Stimulated activated CD8-positive, alpha-beta memory T cell treated with anti-CD3 and anti-CD28 coated beads, Interleukin-7, amount 100 ng/mL, for 4 hours (primary cell): ENCODE measurements around the gene ANKAR.
"Not testable (repeated sequence)": the region's sequence is repeated elsewhere in the genome, so short reads cannot be mapped to it uniquely, and the experiment has no call there.

Experiments used
- DNase-seq, 2 donors: peaks; one replicate each; pipeline ENCODE4 v3.0.0-alpha.2; 2020; ENCODE audit warnings: low read depth in 2 of 2

Gene ANKAR

GRCh38 chr2:189660803-189661147 lies 13.7 kb upstream of the ANKAR start:
- DNase-seq = no peak

GRCh38 chr2:189661148-189661956 lies 13.1 kb upstream of the ANKAR start, which contains the start of gene ASNSD1:
Gene ASNSD1, plus strand, starts transcription at chr2:189661459. Its CDS starts 4,674 bp downstream, at chr2:189666133.
- peak; percentile 97 to 98 for DNase-seq

GRCh38 chr2:189661957-189662321 lies 12.5 kb upstream of the ANKAR start:
- no peak for DNase-seq

GRCh38 chr2:189662669-189663226 lies 11.7 kb upstream of the ANKAR start:
- DNase-seq = no peak

GRCh38 chr2:189663319-189663718 lies 11.2 kb upstream of the ANKAR start:
- not testable (repeated sequence) for DNase-seq

- DNase-seq = no peak
Measured at GRCh38 chr2:189669913-189670312, 4.6 kb upstream of the ANKAR start.

- no peak for DNase-seq
Measured at GRCh38 chr2:189673661-189674373, 653 bp upstream of the ANKAR start.

- no peak for DNase-seq
Measured at GRCh38 chr2:189676471-189676870, 2.0 kb downstream of the ANKAR start.

GRCh38 chr2:189679226-189679625 lies 4.8 kb downstream of the ANKAR start:
- no peak for DNase-seq

- no peak for DNase-seq
Measured at GRCh38 chr2:189681203-189681602, 6.7 kb downstream of the ANKAR start.

GRCh38 chr2:189681903-189682302 lies 7.4 kb downstream of the ANKAR start:
- DNase-seq = no peak

GRCh38 chr2:189683348-189683747 lies 8.9 kb downstream of the ANKAR start:
- no peak for DNase-seq

GRCh38 chr2:189684811-189685210 lies 10.3 kb downstream of the ANKAR start:
- DNase-seq = no peak

- no peak for DNase-seq
Measured at GRCh38 chr2:189685540-189686229, 11.2 kb downstream of the ANKAR start.

GRCh38 chr2:189687796-189688195 lies 13.3 kb downstream of the ANKAR start:
- DNase-seq = not testable (repeated sequence)

- DNase-seq = no peak
Measured at GRCh38 chr2:189696223-189696622, 21.8 kb downstream of the ANKAR start.

- peak in 1 of 2 donors; percentile 24 for DNase-seq
Measured at GRCh38 chr2:189698020-189698887, 23.8 kb downstream of the ANKAR start.

GRCh38 chr2:189700681-189701080 lies 26.2 kb downstream of the ANKAR start:
- DNase-seq = no peak

GRCh38 chr2:189702071-189702470 lies 27.6 kb downstream of the ANKAR start:
- no peak for DNase-seq

GRCh38 chr2:189709501-189710221 lies 35.2 kb downstream of the ANKAR start:
- no peak for DNase-seq

- DNase-seq = not testable (repeated sequence)
Measured at GRCh38 chr2:189717593-189717992, 43.1 kb downstream of the ANKAR start.
